ENCODE results near the gene ANKRD39. TPM values are rescaled to one million over a fixed set of nuclear protein-coding genes. Genes with fewer than 3 reads are reported as not detected.

ANKRD39 gene
- total and polyA plus RNA-seq, 4 donors: 4.7 to 22.7 (median 10.7) TPM

DNA sequence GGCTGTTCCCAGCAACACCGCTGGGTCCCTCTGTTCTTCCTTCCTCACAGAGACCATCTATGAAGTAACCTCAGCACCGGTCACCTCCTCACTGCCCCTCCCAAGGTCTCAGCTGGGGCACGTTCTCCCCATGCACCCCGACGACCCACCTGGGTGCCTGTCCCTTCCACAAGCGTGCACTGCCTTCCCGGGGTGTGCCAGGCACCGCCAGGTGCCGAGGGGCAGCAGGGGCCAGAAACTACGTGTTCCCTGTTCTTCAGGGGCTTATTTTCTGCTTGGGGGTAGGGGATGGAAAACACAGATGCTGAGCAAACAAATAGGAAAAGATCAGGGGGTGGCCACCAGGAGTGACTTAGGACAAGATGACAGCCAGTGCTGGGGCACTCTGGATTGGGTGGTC, 42.4 kb upstream of the ANKRD39 start (continued):
- TF ChIP-seq YY1 (IDR thresholded peaks at IDR 0.05): no peak

DNA sequence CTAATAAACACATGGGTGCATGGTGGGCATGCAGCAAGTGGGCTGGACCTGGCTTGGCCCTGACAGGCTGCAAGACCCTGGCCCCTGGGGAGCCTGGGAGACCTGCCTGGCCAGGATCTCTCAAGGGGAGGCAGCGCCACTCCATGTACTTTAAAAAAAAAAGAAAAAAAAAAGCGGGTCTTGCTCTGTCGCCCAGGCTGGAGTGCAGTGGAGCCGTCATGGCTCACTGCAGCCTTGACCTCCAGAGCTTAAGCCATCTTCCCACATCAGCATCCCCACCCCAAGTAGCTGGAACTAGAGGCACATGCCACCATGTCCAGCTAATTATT, 41.6 kb upstream of the ANKRD39 start:
- TF ChIP-seq HNF4A (conservative IDR thresholded peaks at IDR 0.05) (no peak), EGR1 (IDR thresholded peaks at IDR 0.05; ENCODE audit: low read depth in 2 of 2) (no peak), FOXA1 (IDR thresholded peaks at IDR 0.05) (no peak), GABPA (IDR thresholded peaks at IDR 0.05 in 1 of 2, conservative IDR thresholded peaks at IDR 0.05 in 1 of 2) (no peak), SP1 (IDR thresholded peaks at IDR 0.05) (no peak), HNF4G (IDR thresholded peaks at IDR 0.05) (no peak)
- TF ChIP-seq, protein P1, sequence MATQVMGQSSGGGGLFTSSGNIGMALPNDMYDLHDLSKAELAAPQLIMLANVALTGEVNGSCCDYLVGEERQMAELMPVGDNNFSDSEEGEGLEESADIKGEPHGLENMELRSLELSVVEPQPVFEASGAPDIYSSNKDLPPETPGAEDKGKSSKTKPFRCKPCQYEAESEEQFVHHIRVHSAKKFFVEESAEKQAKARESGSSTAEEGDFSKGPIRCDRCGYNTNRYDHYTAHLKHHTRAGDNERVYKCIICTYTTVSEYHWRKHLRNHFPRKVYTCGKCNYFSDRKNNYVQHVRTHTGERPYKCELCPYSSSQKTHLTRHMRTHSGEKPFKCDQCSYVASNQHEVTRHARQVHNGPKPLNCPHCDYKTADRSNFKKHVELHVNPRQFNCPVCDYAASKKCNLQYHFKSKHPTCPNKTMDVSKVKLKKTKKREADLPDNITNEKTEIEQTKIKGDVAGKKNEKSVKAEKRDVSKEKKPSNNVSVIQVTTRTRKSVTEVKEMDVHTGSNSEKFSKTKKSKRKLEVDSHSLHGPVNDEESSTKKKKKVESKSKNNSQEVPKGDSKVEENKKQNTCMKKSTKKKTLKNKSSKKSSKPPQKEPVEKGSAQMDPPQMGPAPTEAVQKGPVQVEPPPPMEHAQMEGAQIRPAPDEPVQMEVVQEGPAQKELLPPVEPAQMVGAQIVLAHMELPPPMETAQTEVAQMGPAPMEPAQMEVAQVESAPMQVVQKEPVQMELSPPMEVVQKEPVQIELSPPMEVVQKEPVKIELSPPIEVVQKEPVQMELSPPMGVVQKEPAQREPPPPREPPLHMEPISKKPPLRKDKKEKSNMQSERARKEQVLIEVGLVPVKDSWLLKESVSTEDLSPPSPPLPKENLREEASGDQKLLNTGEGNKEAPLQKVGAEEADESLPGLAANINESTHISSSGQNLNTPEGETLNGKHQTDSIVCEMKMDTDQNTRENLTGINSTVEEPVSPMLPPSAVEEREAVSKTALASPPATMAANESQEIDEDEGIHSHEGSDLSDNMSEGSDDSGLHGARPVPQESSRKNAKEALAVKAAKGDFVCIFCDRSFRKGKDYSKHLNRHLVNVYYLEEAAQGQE (IDR thresholded peaks at IDR 0.05): no peak
- TF ChIP-seq, protein P2, sequence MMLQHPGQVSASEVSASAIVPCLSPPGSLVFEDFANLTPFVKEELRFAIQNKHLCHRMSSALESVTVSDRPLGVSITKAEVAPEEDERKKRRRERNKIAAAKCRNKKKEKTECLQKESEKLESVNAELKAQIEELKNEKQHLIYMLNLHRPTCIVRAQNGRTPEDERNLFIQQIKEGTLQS (IDR thresholded peaks at IDR 0.05): no peak
- Histone ChIP-seq H3K27ac (ENCODE audit: low read depth in 1 of 2, low read length in 2 of 2) (no peak overlapping the region), H3K9ac (ENCODE audit: low read depth in 1 of 2, low read length in 2 of 2) (no peak overlapping the region), H3K36me3 (ENCODE audit: control insufficient read depth in 4 of 4, insufficient read depth in 3 of 4, low read depth in 1 of 4, low read length in 3 of 4) (no peaks in the 10 kb centered on the region), H3K4me3 (ENCODE audit: low read depth in 1 of 3, low read length in 3 of 3) (no peak overlapping the region), H3K27me3 (ENCODE audit: control insufficient read depth in 4 of 4, insufficient read depth in 4 of 4, low read length in 3 of 4) (no peaks in the 10 kb centered on the region), H3K4me1 (ENCODE audit: control insufficient read depth in 4 of 4, insufficient read depth in 4 of 4, low read length in 3 of 4) (no peaks in the 10 kb centered on the region), H3K9me3 (ENCODE audit: control insufficient read depth in 4 of 4, low read length in 3 of 4) (no peaks in the 10 kb centered on the region)
- no peak for DNase-seq (ENCODE audit: low spot score)
- WGBS: 86% methylated on average over 4 of the region's 4 CpGs

DNA sequence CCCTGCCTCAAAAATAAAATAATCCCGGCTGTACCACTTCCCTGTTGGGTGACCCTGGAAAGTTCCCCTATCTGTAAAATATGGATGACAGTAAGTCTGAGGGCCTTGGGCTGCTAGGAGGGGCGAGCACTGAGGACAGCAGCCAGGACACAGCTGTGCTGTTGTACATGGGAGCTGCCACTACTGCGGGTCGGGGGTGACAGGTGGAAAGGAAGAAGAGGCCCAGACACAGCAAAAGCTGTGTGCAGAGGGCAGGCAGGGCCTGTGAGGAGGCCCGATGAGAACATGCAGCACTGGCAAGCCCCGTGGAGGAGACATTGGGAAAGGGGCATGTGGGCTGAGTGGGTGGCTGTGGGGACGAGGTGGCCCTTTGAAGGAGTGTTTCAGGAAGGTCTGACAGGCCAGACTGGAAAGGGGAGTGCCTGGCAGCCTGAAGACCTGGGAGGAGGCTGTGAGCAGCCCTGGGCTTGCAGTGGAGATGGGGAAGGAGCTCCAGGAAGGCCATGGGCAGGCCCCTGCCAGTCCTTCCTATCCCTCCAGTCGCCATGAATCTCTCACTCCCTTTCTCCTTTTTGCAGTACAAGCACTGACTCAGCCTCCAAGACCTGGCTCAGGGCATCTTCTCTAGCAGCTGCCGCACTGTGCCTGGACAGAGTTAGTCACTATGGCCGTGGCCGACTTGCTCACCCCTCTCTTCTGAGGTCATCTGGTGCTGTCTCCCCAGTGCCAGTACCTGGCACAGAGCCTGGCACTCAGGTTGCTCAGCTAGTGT, 41.0 kb upstream of the ANKRD39 start:
- no peak for TF ChIP-seq SP1 (IDR thresholded peaks at IDR 0.05)
- TF ChIP-seq FOXA1 (IDR thresholded peaks at IDR 0.05): no peak
- TF ChIP-seq, protein P3, sequence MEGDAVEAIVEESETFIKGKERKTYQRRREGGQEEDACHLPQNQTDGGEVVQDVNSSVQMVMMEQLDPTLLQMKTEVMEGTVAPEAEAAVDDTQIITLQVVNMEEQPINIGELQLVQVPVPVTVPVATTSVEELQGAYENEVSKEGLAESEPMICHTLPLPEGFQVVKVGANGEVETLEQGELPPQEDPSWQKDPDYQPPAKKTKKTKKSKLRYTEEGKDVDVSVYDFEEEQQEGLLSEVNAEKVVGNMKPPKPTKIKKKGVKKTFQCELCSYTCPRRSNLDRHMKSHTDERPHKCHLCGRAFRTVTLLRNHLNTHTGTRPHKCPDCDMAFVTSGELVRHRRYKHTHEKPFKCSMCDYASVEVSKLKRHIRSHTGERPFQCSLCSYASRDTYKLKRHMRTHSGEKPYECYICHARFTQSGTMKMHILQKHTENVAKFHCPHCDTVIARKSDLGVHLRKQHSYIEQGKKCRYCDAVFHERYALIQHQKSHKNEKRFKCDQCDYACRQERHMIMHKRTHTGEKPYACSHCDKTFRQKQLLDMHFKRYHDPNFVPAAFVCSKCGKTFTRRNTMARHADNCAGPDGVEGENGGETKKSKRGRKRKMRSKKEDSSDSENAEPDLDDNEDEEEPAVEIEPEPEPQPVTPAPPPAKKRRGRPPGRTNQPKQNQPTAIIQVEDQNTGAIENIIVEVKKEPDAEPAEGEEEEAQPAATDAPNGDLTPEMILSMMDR (IDR thresholded peaks at IDR 0.05; ENCODE audit: low read depth, low read length, missing input control): no peak
- no peak for TF ChIP-seq TAF1 (conservative IDR thresholded peaks at IDR 0.05)
- DNase-seq (ENCODE audit: low spot score): no peak
- no peaks in the 10 kb centered on the region for H3K9me3 ChIP-seq (ENCODE audit: control insufficient read depth in 4 of 4, low read length in 3 of 4)
- H3K4me1 ChIP-seq (ENCODE audit: control insufficient read depth in 4 of 4, insufficient read depth in 4 of 4, low read length in 3 of 4): no peaks in the 10 kb centered on the region
- H3K27ac ChIP-seq (ENCODE audit: low read depth in 1 of 2, low read length in 2 of 2): no peak overlapping the region
- no peaks in the 10 kb centered on the region for H3K36me3 ChIP-seq (ENCODE audit: control insufficient read depth in 4 of 4, insufficient read depth in 3 of 4, low read depth in 1 of 4, low read length in 3 of 4)
- 86% methylated on average over 11 of the region's 11 CpGs for WGBS
- H3K27me3 ChIP-seq (ENCODE audit: control insufficient read depth in 4 of 4, insufficient read depth in 4 of 4, low read length in 3 of 4): no peaks in the 10 kb centered on the region
- no peak overlapping the region for H3K4me3 ChIP-seq (ENCODE audit: low read depth in 1 of 3, low read length in 3 of 3)
- no peak overlapping the region for H3K9ac ChIP-seq (ENCODE audit: low read depth in 1 of 2, low read length in 2 of 2)
